Ovary (tissue), 3 donors: Measurements from ENCODE around the gene GPC6.

Experiments used
- EP300 ChIP-seq: sonication (generic); formaldehyde crosslinking; IDR thresholded peaks from one replicate; pipeline ENCODE4 v1.6.1; 2017; ENCODE audit warnings: antibody characterized with exemption
- POLR2A ChIP-seq: fragments of 450-650 bp; IDR thresholded peaks from one replicate; pipeline ENCODE4 v1.6.1; 2017; ENCODE audit warnings: antibody characterized with exemption, mild to moderate bottlenecking, moderate library complexity
- TF ChIP-seq, protein P1 (sequence below), 3 donors: fragments of 450-650 bp in 2 of 3; fragments of 200-600 bp in 1 of 3; IDR thresholded peaks; one replicate each; pipeline versions ENCODE4 v1.5.1 to v1.8.0; 2016 to 2022; ENCODE audit warnings: antibody characterized with exemption in 3 of 3, mild to moderate bottlenecking in 1 of 3
- donor health status: DM: no; HTN: no; CAD: no.

DNA sequence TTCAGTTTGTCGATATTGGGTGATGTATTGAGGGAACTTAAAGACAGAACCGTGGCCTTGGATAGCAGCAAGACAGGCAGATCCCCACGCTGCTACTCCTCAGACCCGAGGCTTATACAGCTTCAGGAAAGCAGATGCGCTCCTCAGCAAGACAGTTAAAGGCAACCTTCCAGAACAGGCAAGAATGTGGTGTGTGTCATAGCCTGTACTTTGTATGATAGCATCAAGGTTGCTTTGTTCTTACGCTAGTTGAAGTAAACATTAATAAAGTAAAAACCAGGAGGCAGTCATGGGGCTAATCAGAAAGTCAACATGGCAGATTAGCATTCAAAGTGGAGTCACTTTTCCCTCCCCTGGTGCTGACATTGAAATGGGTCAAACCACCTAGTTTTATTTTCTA is 779.7 kb downstream of the GPC6 start:
- TF ChIP-seq, protein P1, sequence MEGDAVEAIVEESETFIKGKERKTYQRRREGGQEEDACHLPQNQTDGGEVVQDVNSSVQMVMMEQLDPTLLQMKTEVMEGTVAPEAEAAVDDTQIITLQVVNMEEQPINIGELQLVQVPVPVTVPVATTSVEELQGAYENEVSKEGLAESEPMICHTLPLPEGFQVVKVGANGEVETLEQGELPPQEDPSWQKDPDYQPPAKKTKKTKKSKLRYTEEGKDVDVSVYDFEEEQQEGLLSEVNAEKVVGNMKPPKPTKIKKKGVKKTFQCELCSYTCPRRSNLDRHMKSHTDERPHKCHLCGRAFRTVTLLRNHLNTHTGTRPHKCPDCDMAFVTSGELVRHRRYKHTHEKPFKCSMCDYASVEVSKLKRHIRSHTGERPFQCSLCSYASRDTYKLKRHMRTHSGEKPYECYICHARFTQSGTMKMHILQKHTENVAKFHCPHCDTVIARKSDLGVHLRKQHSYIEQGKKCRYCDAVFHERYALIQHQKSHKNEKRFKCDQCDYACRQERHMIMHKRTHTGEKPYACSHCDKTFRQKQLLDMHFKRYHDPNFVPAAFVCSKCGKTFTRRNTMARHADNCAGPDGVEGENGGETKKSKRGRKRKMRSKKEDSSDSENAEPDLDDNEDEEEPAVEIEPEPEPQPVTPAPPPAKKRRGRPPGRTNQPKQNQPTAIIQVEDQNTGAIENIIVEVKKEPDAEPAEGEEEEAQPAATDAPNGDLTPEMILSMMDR (IDR thresholded peaks at IDR 0.05) = no peak
- TF ChIP-seq POLR2A (no peak), EP300 (no peak)
